NB4 (cell line): ENCODE results near the gene DDX27.

Experiments
- DNase-seq: peaks from one replicate; pipeline ENCODE4 v3.0.0; 2010; ENCODE audit warnings: low read depth
- H3K4me3 ChIP-seq: one replicate; pipeline ENCODE4 v1.5.1; 2011; ENCODE audit warnings: mild to moderate bottlenecking, low read depth, low read length, moderate library complexity
- MYC ChIP-seq: IDR thresholded peaks from 2 replicates; pipeline ENCODE4 v1.6.1; 2011; ENCODE audit warnings: low read depth, low read length
- POLR2A ChIP-seq: IDR thresholded peaks from 2 replicates; pipeline ENCODE4 v1.6.1; 2011; ENCODE audit warnings: mild to moderate bottlenecking; ENCODE audit not compliant: insufficient read length; ENCODE audit errors: extremely low read depth
- TF ChIP-seq, protein P1 (sequence below): IDR thresholded peaks from 2 replicates; pipeline ENCODE4 v1.6.1; 2011; ENCODE audit warnings: low read depth, low read length
- TF ChIP-seq, protein P2 (sequence below): IDR thresholded peaks from one replicate; pipeline ENCODE4 v1.5.1; 2012; ENCODE audit warnings: low read depth, low read length

The DDX27 gene

DNA sequence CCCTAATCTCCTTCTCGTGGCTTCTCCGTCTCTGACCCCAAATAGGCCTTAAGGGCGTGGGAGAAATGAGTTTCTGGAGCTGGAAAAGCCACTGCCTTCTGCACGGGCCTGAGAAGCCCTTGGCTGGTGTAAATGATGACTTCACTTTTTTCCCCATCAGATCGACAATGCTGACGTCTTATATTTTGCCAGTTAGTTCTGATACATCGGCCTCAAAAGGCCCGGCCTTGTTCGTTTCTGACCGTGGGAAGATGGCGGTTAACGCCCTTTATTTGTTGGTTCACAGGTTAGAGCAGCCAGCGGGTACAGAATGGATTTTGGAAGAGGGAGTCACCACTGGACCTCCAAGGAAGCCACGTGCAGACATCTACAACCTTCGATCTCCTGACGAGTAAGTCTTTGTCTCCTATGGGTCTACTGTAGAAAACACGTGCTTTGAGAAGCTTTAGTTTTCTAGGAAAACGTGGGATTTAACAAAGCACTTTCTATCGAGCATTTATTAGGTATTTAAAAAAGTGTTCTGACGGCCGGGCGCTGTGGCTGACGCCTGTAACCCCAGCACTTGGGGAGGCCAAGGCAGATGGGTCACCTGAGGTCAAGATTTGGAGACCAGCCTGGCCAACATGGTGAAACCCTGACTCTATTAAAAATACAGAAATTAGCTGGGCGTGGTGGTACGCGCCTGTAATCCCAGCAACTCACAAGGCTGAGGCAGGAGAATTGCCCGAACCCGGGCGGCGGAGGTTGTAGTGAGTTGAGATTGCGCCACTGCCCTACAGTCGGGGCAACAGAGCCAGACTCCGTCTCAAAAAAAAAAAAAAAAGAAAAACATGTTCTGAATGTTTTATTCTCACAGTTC, 59.8 kb downstream of the DDX27 start:
- peak overlapping the region; percentile 97 for H3K4me3 ChIP-seq
- DNase-seq, result peak; percentile 56
- TF ChIP-seq, protein P1, sequence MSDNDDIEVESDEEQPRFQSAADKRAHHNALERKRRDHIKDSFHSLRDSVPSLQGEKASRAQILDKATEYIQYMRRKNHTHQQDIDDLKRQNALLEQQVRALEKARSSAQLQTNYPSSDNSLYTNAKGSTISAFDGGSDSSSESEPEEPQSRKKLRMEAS, result peak; percentile 91
- TF ChIP-seq POLR2A, result no peak
- peak; percentile 66; the same call in 1 of the 2 replicates for TF ChIP-seq MYC

DNA sequence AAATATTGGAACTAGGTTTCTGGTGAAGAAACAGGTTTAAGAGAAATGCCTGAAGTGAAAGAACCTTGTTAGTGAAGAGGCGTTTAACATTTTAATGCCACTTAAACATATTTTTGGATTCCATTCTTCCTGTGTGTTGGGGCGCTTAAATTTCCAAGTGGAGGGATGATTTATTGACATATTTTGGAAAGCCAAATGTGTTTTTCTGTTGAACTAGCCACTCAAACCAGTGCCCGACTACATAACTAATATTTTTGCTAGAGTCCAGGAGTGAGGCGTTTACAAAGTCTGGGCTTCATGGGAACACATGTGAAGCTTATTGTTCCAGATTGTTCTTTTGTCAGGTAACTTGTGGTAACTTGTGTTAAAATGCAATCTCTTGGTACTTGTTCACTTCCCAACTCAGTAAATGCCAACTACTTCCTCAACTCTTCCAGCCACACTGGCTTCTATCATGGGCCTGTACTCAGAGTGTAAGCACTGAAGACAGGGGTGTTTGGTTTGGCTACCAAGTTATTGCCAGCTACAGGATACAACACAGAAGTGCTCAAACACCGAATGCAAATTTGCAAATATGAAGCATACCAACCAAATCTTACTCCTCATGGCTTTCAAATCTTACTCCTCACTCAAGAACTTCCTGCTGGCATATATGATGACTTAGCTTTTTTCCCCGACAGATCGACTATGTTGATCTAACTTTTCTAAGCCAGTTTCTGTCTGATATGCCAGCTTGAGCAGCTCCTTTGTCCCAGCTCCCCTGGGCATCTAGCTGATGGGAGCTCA, 60.7 kb downstream of the DDX27 start:
- peak; percentile 55 for DNase-seq
- peak overlapping the region; percentile 97 for H3K4me3 ChIP-seq
- TF ChIP-seq MYC (no peak), POLR2A (no peak)
- TF ChIP-seq, protein P1, result no peak
- TF ChIP-seq, protein P2, sequence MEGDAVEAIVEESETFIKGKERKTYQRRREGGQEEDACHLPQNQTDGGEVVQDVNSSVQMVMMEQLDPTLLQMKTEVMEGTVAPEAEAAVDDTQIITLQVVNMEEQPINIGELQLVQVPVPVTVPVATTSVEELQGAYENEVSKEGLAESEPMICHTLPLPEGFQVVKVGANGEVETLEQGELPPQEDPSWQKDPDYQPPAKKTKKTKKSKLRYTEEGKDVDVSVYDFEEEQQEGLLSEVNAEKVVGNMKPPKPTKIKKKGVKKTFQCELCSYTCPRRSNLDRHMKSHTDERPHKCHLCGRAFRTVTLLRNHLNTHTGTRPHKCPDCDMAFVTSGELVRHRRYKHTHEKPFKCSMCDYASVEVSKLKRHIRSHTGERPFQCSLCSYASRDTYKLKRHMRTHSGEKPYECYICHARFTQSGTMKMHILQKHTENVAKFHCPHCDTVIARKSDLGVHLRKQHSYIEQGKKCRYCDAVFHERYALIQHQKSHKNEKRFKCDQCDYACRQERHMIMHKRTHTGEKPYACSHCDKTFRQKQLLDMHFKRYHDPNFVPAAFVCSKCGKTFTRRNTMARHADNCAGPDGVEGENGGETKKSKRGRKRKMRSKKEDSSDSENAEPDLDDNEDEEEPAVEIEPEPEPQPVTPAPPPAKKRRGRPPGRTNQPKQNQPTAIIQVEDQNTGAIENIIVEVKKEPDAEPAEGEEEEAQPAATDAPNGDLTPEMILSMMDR, result no peak

DNA sequence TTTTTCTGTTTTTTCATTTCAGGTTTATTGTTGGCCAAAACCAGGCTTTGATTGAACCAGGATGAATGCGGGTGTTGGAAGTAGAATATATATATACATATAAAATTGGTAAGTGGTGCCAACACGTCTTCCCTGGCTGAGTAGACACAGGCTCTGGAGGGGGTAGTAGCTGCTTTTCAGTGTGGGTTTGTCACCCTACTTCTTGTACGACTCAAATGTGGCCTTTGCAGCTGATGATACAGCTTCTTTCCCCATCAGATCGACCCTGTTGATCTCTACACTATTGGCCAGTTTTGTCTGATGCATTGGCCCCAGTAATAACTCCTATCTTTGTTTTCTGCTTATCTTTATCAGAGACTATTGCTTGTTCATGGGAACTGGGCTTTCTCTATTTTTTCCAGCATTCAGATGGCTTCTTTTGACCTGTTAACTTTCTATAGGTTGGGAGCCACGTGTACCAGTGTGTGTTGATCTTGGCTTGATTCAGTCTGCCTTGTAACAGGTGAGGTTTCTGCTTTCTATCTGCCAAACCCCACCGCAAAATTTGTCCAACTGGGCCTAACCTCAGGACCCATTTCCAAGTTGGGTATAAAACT, 61.3 kb downstream of the DDX27 start:
- TF ChIP-seq, protein P1, result peak; percentile 64; the same call in 1 of the 2 replicates
- no peak for TF ChIP-seq MYC
- peak overlapping the region; percentile 97 for H3K4me3 ChIP-seq
- DNase-seq, result peak; percentile 32

GRCh38 chr20:49281059-49281912, 62.1 kb downstream of the DDX27 start:
- peak; percentile 89 for DNase-seq
- peak overlapping the region; percentile 97 for H3K4me3 ChIP-seq
- TF ChIP-seq, protein P1, result peak; percentile 82
- TF ChIP-seq, protein P2, result no peak

- peak overlapping the region; percentile 97 for H3K4me3 ChIP-seq
- peak; percentile 12 for DNase-seq
- no peak for TF ChIP-seq POLR2A
- TF ChIP-seq, protein P2, result no peak
- TF ChIP-seq, protein P1, result no peak
- TF ChIP-seq MYC, result no peak
These were observed 62.8 kb downstream of the DDX27 start for GRCh38 chr20:49281913-49282467.
